ENCODE measurements around the gene IL19. TPM values are rescaled to one million over a fixed set of nuclear protein-coding genes. Genes with fewer than 3 reads are reported as not detected.
A peak's percentile ranks its signal among the peaks of the same experiment; 100 is the strongest.

IL19 gene
- total RNA-seq, 1 donor from 2014 or later = not detected

DNA sequence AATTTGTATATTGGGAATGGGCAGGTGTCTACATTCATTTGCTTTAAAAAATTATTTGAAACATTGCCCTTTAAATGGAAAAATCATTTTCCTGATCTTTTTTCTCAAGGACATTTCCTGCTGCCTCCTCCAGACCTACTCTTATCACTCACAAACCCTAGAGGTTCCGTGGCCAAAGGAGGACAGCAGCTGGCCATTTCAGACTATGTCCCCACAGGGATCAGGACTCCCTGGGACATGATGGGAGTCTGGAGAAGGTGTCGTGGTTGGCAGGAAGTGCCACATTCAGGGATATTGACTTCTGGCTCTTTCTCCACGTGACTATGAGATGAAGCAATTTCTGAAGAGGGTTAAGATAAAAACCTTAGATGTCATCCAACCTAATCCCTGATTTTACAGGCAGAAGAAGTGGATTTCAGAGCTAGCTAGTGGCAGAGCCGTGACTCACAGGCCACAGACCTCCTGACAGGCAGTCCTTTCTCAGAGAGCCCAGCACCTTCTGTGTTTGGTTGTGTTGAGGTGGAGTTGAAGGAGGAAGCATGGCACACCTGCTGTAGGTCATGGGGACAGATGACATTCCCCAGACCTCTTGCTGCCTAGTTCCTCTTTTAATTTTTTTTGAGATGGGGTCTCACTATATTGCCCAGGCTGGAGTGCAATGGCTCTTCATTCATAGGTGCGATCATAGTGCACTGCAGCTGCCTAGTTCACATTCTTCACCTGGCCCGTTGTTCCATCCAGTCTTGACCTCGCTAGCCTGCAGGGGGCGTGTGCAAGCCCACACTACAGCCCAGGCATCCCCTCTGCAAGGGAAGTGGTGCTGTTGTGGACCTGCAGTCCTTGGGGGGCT is 27.2 kb downstream of the IL19 start:
- DNase-seq (ENCODE audit: low spot score) (no peak), ATAC-seq (peak; percentile 38)

GRCh38 chr1:206798384-206798996 is 27.9 kb downstream of the IL19 start:
- no peak for DNase-seq (ENCODE audit: low spot score)
- ATAC-seq = no peak

DNA sequence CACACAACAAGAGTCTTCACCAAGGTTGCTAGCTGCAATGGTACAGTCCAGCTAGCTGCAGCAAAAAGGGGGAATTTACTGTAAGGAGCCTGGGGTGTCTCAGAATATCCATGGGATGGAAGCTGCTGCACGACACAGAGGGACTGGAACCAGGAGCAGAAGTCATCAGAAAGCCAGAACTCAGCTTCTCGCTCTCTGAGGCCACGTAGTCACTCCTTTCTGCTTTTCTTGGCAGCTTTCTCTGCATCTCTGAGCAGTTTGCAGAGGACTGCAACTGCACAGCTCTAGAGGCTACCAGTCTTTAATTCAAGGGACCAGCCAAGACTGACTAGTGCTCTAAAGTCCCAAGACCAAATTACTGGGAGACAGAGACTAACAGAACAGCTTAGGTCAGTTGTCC is 28.7 kb downstream of the IL19 start:
- no peak for ATAC-seq
- no peak for DNase-seq (ENCODE audit: low spot score)

DNA sequence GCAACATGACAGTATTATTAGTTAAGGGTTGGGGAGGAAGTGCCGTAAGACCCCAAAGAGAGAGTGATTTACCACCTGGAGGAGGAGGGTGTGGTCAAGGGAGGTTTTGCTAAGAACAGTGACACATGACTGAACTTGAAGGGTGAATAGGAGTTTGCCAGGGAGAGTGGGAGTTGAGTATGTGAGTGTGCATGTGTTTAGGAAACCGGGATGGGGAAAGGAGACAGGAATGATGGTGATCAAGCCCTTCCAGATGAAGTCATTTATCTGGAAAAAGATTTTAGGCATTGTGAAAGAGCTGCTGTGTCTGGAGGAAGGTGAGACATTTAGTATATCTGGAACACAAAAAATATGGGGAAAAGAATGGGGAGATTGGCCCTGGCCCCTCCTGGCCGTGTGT is 29.8 kb downstream of the IL19 start:
- no peak for ATAC-seq

GRCh38 chr1:206800891-206801290 is 30.3 kb downstream of the IL19 start:
- DNase-seq (ENCODE audit: low spot score) (no peak), ATAC-seq (no peak)

More for the DNA sequence above, 29.8 kb downstream of the IL19 start:
- DNase-seq (ENCODE audit: low spot score) = no peak

DNA sequence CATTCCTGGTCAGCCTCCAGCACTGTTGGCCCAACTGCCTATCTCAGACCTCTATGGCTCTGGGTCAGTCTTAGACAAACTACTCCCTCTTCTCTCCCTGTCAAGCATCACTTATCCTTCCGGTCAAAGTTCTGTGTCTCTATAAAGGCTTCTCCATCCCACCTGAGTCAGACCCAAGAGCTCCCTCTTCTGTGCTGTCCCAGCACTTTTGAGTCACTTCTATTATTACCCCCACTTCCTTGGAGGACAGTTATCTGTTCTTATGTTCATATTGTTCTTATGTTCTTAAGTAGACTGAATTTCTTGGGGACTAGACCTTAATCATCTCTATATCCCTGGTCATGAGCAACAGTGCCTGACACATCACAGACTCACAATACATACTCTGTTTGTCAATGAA is 30.9 kb downstream of the IL19 start:
- DNase-seq (ENCODE audit: low spot score) (no peak), ATAC-seq (no peak)

DNA sequence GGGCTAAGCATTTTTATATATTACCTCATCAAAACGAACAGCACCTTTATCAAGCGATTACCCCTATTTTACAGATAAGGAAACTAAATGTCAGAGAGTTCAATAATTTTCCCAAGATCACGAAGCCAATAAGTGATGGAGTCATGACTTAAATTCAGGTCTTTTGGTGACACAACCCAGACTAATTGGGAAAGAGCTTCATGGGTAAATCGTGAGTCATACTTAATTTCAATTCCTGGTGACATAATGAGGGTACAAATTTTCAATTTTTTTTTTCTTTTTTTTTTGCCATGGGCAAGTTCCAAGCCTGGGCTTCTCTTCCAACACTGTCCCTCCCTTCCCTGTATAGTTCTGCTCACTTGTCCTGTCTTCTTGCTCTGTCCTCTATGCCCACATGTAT is 31.8 kb downstream of the IL19 start:
- no peak for ATAC-seq

GRCh38 chr1:206803221-206803730 is 32.7 kb downstream of the IL19 start:
- DNase-seq (ENCODE audit: low spot score) (no peak), ATAC-seq (no peak)

More for the DNA sequence above, 31.8 kb downstream of the IL19 start:
- DNase-seq (ENCODE audit: low spot score) = no peak

GRCh38 chr1:206804156-206804737 is 33.7 kb downstream of the IL19 start:
- ATAC-seq = no peak

GRCh38 chr1:206805357-206805756 is 34.8 kb downstream of the IL19 start:
- DNase-seq (ENCODE audit: low spot score) (no peak), ATAC-seq (no peak)

More at GRCh38 chr1:206804156-206804737, 33.7 kb downstream of the IL19 start:
- no peak for DNase-seq (ENCODE audit: low spot score)

GRCh38 chr1:206808615-206809014 is 38.0 kb downstream of the IL19 start:
- no peak for DNase-seq (ENCODE audit: low spot score)
- peak; percentile 44 for ATAC-seq

DNA sequence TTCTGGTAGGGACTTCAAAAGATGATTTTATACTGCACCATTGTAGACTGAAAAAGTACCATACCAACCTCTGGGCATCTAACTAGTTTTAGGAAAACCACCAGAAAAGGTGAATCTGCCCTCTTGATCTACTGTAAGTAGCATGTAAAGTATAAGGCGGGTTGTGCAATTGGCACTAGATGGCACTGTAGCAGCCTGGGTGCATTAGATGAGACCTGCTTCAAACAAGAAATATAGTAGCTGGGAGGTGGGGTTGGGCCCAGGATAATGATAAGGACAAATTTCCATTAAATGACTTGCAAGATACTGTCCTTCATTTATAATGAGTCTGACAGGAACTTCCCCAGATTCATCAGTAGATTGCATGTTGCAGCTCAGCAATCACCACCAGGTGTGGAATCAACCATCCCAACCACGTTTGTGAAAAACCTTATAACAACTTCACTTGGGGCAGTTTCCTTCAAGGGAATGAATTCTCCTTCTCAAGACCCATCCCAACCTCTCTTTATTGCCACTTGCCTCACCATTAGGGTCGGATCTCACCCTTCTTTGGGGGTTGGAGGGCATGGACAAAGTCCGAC is 39.0 kb downstream of the IL19 start:
- ATAC-seq = peak; percentile 76
- DNase-seq (ENCODE audit: low spot score) = no peak

GRCh38 chr1:206812471-206812870 is 41.9 kb downstream of the IL19 start:
- ATAC-seq (no peak), DNase-seq (ENCODE audit: low spot score) (no peak)

GRCh38 chr1:206814716-206815341 is 44.3 kb downstream of the IL19 start:
- ATAC-seq (peak; percentile 46), DNase-seq (ENCODE audit: low spot score) (no peak)

DNA sequence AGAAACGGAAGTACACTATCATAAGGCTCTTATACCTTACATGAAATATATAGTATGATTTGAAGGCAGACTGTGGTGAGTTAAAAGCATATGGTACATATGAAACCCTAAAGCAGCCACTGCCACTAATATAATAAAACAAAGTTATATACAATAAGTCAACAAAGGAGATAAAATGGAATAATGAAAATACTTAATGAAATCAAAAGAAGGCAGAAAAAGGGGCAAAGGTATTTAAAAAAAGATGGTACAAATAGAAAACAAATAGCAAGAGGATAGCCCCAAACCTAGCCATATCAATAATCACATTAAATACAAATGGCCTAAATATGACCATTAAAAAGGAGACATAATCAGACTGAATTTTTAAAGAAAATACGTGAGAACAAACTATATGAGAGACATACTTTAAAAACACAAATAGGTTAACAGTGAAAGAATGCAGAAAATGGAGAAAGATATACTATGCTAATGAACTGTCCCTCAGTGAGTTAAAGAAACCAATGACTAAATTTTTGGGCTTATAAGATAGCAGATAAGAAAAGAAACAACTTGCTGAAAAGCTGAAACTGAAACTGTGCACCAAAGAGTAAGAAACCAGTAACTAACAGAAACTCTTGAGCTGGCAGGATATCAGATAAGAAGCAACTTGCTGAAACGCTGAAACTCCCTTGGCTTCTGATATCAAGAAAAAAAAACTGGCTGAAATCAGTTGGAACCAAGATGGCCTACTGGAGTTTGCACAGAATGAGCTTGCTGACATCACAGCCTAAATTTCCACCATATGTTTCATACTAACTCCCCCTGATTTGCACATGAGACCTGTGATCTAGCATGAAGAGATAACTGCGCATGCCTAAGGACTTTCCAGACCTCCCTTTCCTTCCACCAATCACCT is 46.1 kb downstream of the IL19 start:
- no peak for DNase-seq (ENCODE audit: low spot score)
- no peak for ATAC-seq

DNA sequence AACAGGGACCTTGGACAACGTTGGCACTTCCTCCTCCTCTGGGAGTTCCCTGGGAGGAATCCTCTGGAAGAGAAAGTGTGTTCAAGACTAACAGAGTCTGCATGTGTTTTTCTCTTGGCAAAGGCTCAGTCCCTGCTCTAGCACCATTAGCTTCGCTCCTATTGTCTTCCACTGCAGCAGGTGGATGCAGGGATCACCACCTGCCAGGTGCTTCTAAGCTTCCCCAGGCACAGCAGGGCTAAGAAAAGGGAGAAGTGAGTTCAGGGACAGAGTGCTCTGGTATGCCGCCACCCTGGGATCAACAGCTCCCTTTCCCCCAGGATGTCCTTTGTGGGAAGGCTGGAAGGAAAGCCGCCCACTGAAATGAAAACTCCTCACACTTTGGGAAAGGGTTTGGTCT is 50.9 kb downstream of the IL19 start:
- DNase-seq (ENCODE audit: low spot score) (no peak), ATAC-seq (no peak)

DNA sequence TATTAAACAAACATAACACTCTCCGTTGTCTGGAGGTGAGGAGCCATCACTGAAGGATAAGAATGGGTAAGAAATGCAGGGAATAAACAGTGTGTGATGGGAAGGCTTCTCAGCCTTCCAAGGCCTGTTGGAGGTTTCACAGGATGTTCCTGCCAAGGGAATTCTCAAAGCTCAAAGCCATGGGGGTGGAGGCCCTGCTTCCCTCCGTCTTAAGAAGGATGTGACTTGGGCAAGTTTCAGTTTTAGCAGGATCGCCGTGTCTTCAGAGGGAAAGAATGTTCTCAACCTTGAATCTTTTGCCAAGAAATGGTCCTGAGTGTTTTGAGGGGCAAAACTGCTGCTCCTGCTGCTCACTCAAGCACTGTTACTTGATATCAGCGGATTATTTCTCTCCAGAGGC is 53.2 kb downstream of the IL19 start:
- DNase-seq (ENCODE audit: low spot score) = no peak
- no peak for ATAC-seq

DNA sequence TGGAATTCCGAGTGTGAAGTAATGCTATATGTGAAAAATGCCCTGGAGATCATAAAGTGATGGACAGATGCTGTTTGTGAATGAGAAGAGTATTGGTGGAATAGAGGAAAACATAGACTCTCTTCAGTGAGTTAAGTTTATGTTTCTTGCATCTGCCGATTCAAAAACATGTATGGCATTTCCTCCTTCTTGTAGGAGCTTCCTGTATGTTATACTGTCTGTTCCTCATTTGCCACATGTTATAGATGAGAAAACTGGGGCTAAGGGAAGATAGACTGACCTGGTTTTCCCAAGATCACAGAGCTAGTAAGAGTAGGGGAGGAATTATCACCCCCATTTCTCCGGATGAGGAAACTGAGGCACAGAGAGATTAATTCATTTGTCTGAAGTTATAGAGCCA is 53.8 kb downstream of the IL19 start:
- ATAC-seq (no peak), DNase-seq (ENCODE audit: low spot score) (no peak)

GRCh38 chr1:206826394-206826793 is 55.8 kb downstream of the IL19 start:
- ATAC-seq = no peak
- no peak for DNase-seq (ENCODE audit: low spot score)

- ATAC-seq (no peak), DNase-seq (ENCODE audit: low spot score) (no peak)
Measured at GRCh38 chr1:206828061-206828460, 57.5 kb downstream of the IL19 start.

Data from left lobe of liver (tissue), 2 donors.